BLaER1 treated with 17β-estradiol and CSF1 and Interleukin-3, amounts not matched to agents 10 nM and 100 nM (cell line): ENCODE data around the gene PDCL2.
"Not testable (repeated sequence)": the region's sequence is repeated elsewhere in the genome, so short reads cannot be mapped to it uniquely, and the experiment has no call there.

Source experiments
- H3K27ac ChIP-seq, 11 experiments: shearing (Covaris generic); formaldehyde crosslinking; 2 replicates each; pipeline ENCODE4 v1.8.1; 2022
- H3K27me3 ChIP-seq, 11 experiments: shearing (Covaris generic); formaldehyde crosslinking; 2 replicates each; pipeline ENCODE4 v1.8.1; 2022
- H3K36me3 ChIP-seq, 11 experiments: shearing (Covaris generic); formaldehyde crosslinking; 2 replicates each; pipeline ENCODE4 v1.8.1; 2022
- H3K4me1 ChIP-seq, 10 experiments: shearing (Covaris generic); formaldehyde crosslinking; 2 replicates each; pipeline ENCODE4 v1.8.1; 2022
- H3K4me2 ChIP-seq, 11 experiments: shearing (Covaris generic); formaldehyde crosslinking; 2 replicates each; pipeline ENCODE4 v1.8.1; 2022
- H3K4me3 ChIP-seq, 10 experiments: shearing (Covaris generic); formaldehyde crosslinking; 2 replicates each; pipeline ENCODE4 v1.8.1; 2022
- H3K9ac ChIP-seq, 11 experiments: shearing (Covaris generic); formaldehyde crosslinking; 2 replicates each; pipeline ENCODE4 v1.8.1; 2022
- H3K9me3 ChIP-seq, 11 experiments: shearing (Covaris generic); formaldehyde crosslinking; replicated peaks in 1 of 11; 2 replicates each; pipeline ENCODE4 v1.8.1; 2022
- H4K20me1 ChIP-seq, 11 experiments: shearing (Covaris generic); formaldehyde crosslinking; 2 replicates each; pipeline ENCODE4 v1.8.1; 2022
- Cebpa-rat ChIP-seq, 11 experiments: shearing (Covaris generic); IDR thresholded peaks; 2 replicates each; pipeline ENCODE4 v1.8.1; 2022

Gene PDCL2

GRCh38 chr4:55592014-55592413, at the start of gene PDCL2:
PDCL2 (minus strand) TSS chr4:55592245; CDS start chr4:55592109, 136 bp downstream.
- Histone ChIP-seq H3K4me3 (no peak within 1 kb of the TSS), H3K27ac (no peak within 1 kb of the TSS), H4K20me1 (no peaks in the 10 kb centered on the region), H3K4me2 (no peak within 1 kb of the TSS), H3K4me1 (no peaks in the 10 kb centered on the region), H3K27me3 (no peaks in the 10 kb centered on the region), H3K9me3 (peaks cover 0 to 23% (median 15%) of the 10 kb centered on the region in 11 experiments; a peak in 16 of 22 replicates), H3K9ac (no peak within 1 kb of the TSS), H3K36me3 (no peaks in the 10 kb centered on the region)
- TF ChIP-seq Cebpa-rat (IDR thresholded peaks at IDR 0.05): no peak

- Histone ChIP-seq H3K27ac (no peak overlapping the region), H4K20me1 (no peaks in the 10 kb centered on the region), H3K4me3 (no peak overlapping the region), H3K9me3 (peaks cover 6 to 20% (median 14%) of the 10 kb centered on the region in 11 experiments; a peak in 20 of 22 replicates), H3K4me1 (no peaks in the 10 kb centered on the region), H3K4me2 (no peak overlapping the region), H3K36me3 (no peaks in the 10 kb centered on the region), H3K27me3 (peaks cover 26 to 34% (median 32%) of the 10 kb centered on the region in 11 experiments), H3K9ac (no peak overlapping the region)
- no peak for TF ChIP-seq Cebpa-rat (IDR thresholded peaks at IDR 0.05)
Observed at GRCh38 chr4:55637272-55637820, 45.3 kb upstream of the PDCL2 start.

GRCh38 chr4:55636656-55636999, 44.6 kb upstream of the PDCL2 start:
- Histone ChIP-seq H3K27ac (no peak overlapping the region), H3K9ac (no peak overlapping the region)

GRCh38 chr4:55635741-55636655, 44.0 kb upstream of the PDCL2 start, which contains the start of gene NMU:
NMU (minus strand) TSS chr4:55636298; CDS start chr4:55636192, 106 bp downstream.
- Histone ChIP-seq H3K9ac (no peak within 1 kb of the TSS), H4K20me1 (no peaks in the 10 kb centered on the region), H3K4me3 (no peak within 1 kb of the TSS; a peak in 1 of 20 replicates), H3K4me2 (no peak within 1 kb of the TSS), H3K36me3 (no peaks in the 10 kb centered on the region), H3K27me3 (peaks cover 26 to 34% (median 32%) of the 10 kb centered on the region in 11 experiments), H3K4me1 (no peaks in the 10 kb centered on the region), H3K27ac (no peak within 1 kb of the TSS), H3K9me3 (peaks cover 6 to 20% (median 14%) of the 10 kb centered on the region in 11 experiments; a peak in 20 of 22 replicates)
- no peak for TF ChIP-seq Cebpa-rat (IDR thresholded peaks at IDR 0.05)

More at GRCh38 chr4:55636656-55636999, 44.6 kb upstream of the PDCL2 start:
- no peak overlapping the region for H3K4me3 ChIP-seq
- H3K36me3 ChIP-seq: no peaks in the 10 kb centered on the region
- H3K4me1 ChIP-seq: no peaks in the 10 kb centered on the region
- peaks cover 6 to 20% (median 14%) of the 10 kb centered on the region in 11 experiments; a peak in 20 of 22 replicates for H3K9me3 ChIP-seq
- peaks cover 26 to 34% (median 32%) of the 10 kb centered on the region in 11 experiments for H3K27me3 ChIP-seq
- TF ChIP-seq Cebpa-rat (IDR thresholded peaks at IDR 0.05): no peak
- no peaks in the 10 kb centered on the region for H4K20me1 ChIP-seq
- no peak overlapping the region for H3K4me2 ChIP-seq

- no peaks in the 10 kb centered on the region for H4K20me1 ChIP-seq
- H3K27me3 ChIP-seq: peaks cover 26 to 34% (median 32%) of the 10 kb centered on the region in 11 experiments
- no peaks in the 10 kb centered on the region for H3K36me3 ChIP-seq
- no peaks in the 10 kb centered on the region for H3K4me1 ChIP-seq
- no peak overlapping the region for H3K4me3 ChIP-seq
- no peak overlapping the region for H3K9ac ChIP-seq
- H3K9me3 ChIP-seq: peaks cover 6 to 20% (median 14%) of the 10 kb centered on the region in 11 experiments; a peak in 21 of 22 replicates
- no peak for TF ChIP-seq Cebpa-rat (IDR thresholded peaks at IDR 0.05)
- no peak overlapping the region for H3K4me2 ChIP-seq
- no peak overlapping the region for H3K27ac ChIP-seq
Observed at GRCh38 chr4:55635282-55635681, 43.2 kb upstream of the PDCL2 start.

GRCh38 chr4:55634417-55635128, 42.5 kb upstream of the PDCL2 start:
- H3K27ac ChIP-seq: no peak overlapping the region
- H3K27me3 ChIP-seq: peaks cover 26 to 34% (median 32%) of the 10 kb centered on the region in 11 experiments
- no peaks in the 10 kb centered on the region for H4K20me1 ChIP-seq
- H3K4me2 ChIP-seq: no peak overlapping the region
- no peak overlapping the region for H3K4me3 ChIP-seq
- H3K4me1 ChIP-seq: no peaks in the 10 kb centered on the region
- H3K36me3 ChIP-seq: no peaks in the 10 kb centered on the region
- H3K9me3 ChIP-seq: peaks cover 6 to 20% (median 14%) of the 10 kb centered on the region in 11 experiments; a peak in 21 of 22 replicates
- H3K9ac ChIP-seq: no peak overlapping the region
- TF ChIP-seq Cebpa-rat (IDR thresholded peaks at IDR 0.05): no peak

- Histone ChIP-seq H3K27me3 (peaks cover 26 to 34% (median 32%) of the 10 kb centered on the region in 11 experiments), H4K20me1 (no peaks in the 10 kb centered on the region), H3K27ac (no peak overlapping the region), H3K4me1 (no peaks in the 10 kb centered on the region), H3K36me3 (no peaks in the 10 kb centered on the region), H3K4me3 (no peak overlapping the region), H3K9me3 (peaks cover 6 to 20% (median 14%) of the 10 kb centered on the region in 11 experiments; a peak in 21 of 22 replicates), H3K9ac (no peak overlapping the region), H3K4me2 (no peak overlapping the region)
- no peak for TF ChIP-seq Cebpa-rat (IDR thresholded peaks at IDR 0.05)
Observed at GRCh38 chr4:55633903-55634302, 41.9 kb upstream of the PDCL2 start.

- H4K20me1 ChIP-seq: no peaks in the 10 kb centered on the region
- no peaks in the 10 kb centered on the region for H3K4me1 ChIP-seq
- H3K4me2 ChIP-seq: no peak overlapping the region
- H3K27me3 ChIP-seq: no peaks in the 10 kb centered on the region
- no peak overlapping the region for H3K4me3 ChIP-seq
- no peak for TF ChIP-seq Cebpa-rat (IDR thresholded peaks at IDR 0.05)
- no peak overlapping the region for H3K27ac ChIP-seq
- H3K36me3 ChIP-seq: no peaks in the 10 kb centered on the region
- H3K9me3 ChIP-seq: no peaks in the 10 kb centered on the region; a peak in 1 of 22 replicates
- no peak overlapping the region for H3K9ac ChIP-seq
Observed at GRCh38 chr4:55625835-55626234, 33.8 kb upstream of the PDCL2 start.

- H3K27ac ChIP-seq, H3K4me3 ChIP-seq, H3K4me2 ChIP-seq, H4K20me1 ChIP-seq, H3K9me3 ChIP-seq, H3K27me3 ChIP-seq, H3K36me3 ChIP-seq, H3K9ac ChIP-seq, H3K4me1 ChIP-seq: not testable (repeated sequence)
Observed at GRCh38 chr4:55624063-55624462, 32.0 kb upstream of the PDCL2 start.
